Fibroblast of skin of left biceps (primary cell): ENCODE data around the gene CPB1.

Experiments used
- DNase-seq, 2 experiments: peaks; one replicate each; pipeline ENCODE4 v3.0.0-alpha.2; 2013; ENCODE audit warnings: low read depth in 2 of 2

Gene CPB1

DNA sequence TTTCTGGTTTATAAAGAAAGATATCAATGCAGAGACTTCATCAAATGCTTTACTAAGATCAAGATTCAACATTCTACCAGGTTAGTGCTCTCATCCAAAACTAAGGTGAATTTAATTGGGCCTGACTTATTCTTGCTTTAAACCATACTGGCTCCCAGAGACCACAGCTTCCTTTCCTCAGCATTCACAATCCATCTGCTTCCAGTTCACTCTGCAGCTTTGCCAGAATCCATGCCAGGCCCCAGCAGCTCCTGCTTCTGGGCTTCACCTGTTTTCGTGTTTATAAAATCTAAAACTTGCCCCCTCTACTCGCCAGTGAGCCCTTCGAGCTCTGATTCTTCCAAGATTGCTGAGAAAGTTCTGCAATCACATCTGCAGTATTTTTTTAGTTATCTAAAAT, 2.3 kb downstream of the CPB1 start:
- DNase-seq = no peak

DNA sequence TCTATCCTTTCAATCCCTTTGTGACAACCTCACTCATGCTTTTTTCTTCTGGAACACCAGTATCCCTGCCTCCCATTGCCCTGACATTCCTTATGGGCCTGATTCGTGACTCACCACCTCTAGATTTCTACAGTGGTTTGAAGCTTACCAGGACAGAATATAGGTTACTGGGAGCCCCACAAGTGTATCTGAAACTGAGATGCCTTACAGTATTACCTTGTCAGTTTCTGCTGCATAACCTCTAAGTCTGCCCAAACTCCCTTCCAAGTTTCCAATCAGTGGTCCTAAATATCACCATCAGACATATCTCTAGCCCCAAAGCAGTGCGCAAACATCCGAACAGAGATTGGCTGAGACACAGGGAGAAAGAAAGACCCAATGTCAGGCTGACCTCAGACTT, 5.6 kb downstream of the CPB1 start:
- no peak for DNase-seq

DNA sequence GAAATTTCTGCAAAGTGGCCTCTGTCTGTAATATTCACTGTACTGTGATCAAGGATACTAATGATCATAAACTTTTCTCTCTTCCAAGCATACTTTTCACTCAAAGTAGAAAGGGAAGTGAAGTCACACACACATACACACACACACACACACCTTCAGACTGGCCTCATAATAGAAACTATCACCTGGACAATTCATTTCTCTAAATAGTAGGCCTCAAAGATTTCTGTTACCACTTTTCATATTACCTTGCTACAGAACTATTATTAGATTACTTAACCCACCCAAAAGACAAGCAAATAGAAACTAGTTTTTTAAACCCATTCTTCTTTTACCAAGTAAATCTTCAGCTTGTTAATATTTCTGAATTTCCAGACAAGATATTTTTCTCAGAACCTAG, 12.2 kb downstream of the CPB1 start:
- no peak for DNase-seq

DNA sequence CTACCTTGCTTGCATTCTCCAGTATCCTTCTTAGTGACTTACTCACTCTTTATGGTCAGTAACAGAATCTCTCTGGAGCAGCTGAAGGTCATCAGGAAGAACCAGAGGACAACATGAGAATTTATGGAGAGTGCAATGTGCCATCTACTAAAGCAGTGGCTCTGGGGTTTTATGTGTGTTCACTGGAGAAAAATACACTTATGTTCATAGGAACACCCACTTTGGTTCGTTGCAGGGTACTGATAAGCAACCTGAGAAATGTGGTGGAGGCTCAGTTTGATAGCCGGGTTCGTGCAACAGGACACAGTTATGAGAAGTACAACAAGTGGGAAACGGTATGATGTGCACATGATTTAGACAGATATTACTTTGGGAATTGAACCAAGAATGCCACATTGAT, 12.8 kb downstream of the CPB1 start:
- no peak for DNase-seq

DNA sequence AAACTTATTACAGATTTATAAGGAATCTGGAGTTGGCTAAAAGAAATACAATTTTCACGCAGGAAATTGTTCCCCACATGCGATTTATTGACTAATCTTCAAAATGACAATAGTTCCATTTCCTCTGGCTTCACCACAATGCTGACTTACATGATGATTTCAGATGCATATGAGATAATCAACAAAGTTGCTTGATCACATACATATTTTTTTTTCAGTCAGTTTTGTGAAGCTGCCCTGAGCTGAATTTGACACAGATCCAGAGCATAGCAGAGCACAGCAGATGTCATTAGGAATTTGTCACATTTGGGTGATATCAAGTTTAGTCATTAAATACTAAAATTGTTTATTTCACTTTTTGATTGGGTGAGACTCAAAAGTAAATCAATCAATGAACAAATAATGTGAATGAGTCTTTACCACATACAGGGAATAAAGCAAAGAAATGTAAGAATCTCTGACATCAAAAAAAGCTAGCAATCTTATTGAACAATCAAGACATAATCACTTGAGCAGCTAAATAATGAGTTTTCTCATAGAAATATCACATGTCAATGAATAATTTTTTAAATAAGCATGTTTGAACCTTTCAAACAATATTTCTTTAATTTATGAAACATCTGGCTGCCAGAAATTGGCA, 18.3 kb downstream of the CPB1 start:
- no peak for DNase-seq

DNA sequence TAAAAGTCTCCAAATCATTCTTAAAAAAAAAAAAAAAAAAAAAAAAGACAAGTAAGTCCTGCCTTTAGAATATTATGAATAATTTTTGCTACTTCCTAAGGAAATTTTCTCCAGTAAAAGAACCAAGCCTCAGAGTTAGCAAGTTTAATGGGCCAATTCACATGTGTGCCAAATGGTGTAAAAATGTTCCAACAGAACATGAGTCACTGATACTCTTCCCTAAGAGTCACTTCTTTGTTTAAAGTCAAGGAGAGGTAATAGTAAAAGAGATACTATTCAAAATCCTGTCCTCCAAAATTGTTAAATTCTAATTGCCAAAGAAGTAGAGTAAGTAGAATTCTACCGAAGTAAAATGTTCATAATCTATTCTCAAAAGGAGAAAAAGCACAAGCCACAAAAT, 19.7 kb downstream of the CPB1 start:
- no peak for DNase-seq

DNA sequence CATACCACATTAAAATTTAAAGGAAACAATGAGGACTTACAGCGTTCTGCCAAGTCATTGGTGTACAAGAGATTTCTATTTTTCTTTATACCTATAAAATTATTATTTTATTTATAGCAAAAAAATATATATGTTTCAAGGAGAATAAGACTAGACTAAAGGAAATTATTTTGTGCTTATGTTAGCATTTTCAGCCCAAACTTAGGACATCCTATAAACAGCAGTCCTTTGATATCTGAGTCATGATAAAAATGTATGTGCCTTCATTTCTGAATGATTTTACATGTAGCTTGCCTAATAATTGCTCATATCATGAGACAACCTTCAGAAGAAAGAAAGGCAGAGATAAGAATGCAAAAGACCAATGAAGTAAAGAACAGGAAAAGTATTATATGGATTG, 20.8 kb downstream of the CPB1 start:
- no peak for DNase-seq

DNA sequence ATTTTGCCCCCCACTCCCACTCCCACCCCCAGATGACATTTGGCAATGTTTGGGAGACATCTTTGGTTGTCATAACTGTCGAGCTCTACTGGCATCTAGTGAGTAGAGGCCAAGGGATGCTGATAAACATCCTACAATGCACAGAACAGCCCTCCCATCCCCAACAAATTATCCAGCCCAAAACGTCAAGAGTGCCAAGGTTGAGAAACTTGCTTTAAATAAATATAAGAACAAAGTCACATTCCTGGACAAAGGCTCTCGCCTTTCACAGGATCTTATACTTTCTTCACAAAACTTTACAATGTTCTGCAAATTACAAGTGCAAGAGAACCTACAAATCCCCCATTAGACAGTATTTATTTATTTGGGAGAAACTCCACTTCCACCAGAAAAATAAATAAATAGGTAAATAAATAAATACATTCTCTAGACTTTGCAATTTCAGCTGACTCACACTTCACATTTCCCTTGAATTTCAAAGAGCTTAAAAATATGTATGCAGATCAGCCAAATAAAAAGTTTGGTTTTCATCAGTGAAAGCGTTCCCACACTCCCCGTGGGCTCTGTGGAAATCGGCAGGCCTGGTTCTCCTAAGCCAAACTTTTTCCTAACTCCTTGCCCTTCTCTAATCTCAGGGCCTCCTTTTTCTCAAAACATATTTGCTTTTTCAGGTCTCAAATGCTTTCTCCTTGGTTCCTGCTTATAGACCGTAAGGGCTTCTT, 24.8 kb downstream of the CPB1 start:
- DNase-seq = no peak

DNA sequence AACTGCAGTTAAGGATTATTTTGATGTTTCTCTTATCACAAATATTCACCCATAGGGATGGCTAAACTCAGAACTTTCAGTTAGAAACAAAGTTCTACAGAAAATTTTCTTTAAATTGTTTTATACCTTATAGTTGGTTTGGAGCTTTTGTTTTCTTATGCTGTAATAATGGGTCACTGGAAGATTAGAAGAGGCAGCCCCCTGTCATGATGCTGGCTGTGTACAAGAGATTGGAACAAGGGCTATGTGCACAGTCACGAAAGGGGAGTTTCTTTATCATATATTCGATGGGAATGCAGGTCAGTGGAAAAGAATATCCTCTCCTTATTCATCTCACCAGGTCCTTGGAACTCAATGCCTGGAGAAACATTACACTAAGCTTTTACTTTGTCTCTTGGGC, 25.5 kb downstream of the CPB1 start:
- no peak for DNase-seq

DNA sequence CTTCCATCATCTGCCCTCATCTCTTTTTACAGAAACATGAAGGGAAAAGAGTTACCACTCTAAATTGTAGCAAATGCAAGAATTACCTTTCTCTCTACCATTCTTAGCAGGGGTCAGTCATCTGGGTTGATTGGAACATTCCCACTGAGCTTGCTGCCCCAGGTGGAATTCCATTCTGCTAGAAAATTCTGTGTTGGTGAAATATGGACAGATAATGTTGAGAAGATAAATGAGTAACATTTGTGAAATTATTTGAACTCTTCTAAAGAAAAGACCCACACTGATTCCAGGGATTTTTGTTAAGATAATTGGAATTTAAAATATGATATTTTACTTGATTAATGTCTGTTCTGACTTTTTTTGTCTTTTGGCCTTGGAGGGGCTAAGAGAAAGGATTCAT, 26.4 kb downstream of the CPB1 start:
- DNase-seq = no peak

DNA sequence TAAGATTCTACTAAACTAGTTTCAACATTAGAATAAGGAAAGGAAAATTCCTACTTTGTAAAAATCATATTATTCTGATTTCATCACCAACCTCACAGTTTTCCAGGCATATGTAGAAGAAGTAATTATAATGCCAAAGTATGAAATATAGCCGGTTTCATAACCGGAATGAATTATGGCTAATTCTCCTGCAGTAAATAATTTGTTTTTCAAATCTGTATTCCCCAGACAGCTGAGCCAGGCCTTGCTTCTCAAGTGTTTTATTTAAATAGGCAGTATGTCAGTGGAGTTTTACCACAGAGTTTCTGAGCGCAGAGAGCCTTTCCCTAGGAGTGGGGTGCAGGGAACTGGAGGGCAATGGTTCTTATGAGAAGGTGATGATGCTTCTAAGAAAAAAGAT, 28.8 kb downstream of the CPB1 start:
- no peak for DNase-seq

DNA sequence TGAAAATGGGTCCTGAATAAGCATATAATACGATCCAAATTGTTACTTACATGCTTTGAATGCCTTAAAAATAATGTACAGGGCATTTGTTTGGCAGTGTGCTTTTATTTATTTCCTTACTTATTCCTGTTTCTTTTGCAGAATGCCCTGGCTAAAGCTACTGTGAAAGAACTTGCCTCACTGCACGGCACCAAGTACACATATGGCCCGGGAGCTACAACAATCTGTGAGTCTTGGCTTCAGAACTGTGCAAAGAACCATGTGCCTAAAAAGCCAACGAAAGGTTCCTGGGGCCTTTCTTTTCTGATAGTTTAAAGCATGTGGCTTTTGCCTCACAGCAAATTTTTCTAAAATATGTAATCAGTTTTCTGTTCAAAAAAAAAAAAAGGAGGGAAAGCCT, 29.7 kb downstream of the CPB1 start:
- no peak for DNase-seq

DNA sequence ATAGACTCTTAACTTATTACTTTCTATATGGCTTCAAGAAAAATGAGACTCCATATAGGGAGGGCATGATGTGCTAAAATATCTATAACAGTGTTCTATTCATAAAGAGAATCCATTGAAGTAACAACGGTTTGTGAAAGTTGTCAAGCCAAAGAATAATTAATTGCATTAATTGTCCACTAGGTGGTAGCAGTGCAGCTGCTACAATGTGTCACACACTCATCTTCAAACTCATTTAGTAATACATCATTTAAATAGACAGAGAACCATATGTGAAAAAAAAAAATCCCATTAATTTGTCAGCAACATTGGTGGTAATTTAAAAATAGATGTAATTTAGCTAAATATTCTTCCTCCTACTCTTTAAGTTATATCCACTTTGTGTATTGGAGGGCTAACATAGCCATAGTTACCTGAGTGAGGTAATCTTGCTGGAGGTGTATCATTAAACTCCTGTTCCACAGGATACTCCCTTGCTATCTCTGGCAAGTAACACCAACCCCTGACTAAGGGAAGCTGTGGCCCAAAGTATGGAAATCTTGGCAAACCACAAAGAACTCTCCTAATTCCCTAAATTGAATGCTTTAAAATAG, 33.8 kb downstream of the CPB1 start:
- no peak for DNase-seq

DNA sequence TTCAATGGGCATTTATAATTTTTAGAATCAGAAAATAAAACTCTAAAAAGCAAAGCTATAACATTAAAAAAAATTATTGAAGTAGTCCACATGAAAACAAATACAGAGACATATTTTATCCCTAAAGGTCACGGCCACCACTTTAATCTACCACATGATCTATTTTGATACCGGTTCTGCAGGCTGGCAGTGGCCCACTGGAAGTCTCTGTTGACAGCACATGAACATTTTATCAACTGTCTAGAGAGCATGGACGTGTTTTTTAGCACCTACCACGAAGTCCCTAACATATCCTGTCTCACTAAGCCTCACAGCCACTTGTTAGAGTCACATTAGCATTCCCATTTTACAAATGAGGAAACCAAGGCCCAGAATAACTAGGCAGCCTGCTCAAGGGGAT, 35.7 kb downstream of the CPB1 start:
- no peak for DNase-seq

DNA sequence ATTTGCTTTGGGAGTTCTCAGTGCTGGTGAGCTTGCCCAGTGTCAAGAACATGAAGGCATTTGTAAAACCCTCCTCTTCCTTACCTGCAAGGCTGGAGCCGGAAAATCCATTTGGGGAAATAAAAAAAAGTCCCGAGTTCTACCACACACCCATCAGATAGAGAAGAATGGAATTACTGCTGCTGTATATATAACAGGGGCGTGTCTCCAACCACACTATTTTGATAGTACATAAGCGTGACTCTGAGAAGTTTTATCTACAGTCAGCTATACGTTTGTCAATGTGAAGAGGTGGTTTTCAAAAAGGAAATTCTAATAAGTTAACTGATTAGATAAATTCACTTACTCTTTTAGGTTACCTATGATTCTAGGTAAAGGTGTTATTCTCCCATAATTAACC, 36.2 kb downstream of the CPB1 start:
- no peak for DNase-seq

DNA sequence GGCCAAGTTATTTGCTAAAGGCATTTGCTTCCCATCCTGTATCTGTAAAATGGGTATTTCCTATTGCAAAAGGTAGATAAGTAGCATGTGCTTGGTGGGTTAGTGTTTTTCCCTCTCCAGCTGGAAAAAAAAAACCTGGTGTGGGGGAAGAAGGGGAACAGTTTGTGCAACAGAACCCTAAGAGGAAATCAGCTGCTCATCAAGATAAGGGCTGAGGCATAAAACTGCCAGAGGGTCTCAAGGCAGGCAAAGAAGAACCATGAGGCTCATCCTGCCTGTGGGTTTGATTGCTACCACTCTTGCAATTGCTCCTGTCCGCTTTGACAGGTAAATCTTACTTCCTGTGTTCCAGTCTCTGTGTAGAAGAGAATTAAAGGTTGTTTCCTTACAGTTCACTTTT, 37.4 kb downstream of the CPB1 start, which contains the start of gene CPA3:
TSS of gene CPA3 (plus strand) at position 248 of the 400 bp plus-strand sequence. CDS start at position 260, 12 bp downstream.
- DNase-seq = no peak

DNA sequence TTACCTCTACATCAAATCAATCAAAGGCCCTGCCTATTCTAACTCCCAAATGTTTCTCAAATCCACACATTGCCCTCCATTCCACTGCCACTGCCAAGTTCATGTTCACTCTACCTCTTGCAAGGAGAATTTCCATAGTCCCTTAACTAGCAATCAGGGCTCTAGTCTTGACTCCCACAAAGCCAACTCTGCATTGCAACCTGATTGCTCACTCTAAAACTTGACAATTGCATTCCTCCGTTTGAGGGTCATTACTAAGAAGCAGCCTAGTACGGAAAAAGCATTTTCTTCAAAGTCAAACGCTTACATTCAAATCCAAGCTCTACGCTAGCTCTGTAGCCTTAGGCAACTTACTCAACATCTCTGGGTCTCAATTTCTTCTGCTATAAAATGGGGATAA, 38.6 kb downstream of the CPB1 start:
- peak; percentile 62 to 64 for DNase-seq

DNA sequence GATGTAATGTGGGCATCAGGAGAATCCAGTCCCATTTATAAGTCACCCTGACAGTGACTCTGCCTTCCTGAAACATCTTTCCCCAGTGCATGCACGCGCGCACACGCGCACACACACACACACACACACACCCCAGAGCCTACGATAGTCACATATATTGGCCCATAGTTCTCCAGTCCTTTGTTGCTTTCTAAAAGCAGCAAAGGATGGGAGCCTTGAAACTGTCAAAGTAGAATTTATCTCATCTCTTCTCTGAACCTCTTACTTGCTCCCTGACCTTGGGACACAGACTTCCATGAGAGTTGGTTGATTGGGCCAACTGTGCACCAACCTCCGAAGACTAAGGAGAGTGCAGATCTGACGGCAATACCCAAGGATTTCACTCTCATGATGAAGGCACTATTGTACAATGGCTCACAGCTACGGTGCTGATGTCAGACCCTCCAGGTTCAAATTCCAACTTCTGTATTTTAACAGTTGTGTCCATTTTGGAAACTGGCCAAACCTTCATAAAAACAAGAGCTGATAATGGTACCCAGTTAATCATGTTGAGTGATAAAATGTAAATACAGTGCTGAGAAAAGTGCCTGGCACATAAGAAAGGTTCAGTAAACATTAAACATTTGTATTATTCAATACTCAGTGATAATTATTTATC, 45.8 kb downstream of the CPB1 start:
- DNase-seq = no peak

DNA sequence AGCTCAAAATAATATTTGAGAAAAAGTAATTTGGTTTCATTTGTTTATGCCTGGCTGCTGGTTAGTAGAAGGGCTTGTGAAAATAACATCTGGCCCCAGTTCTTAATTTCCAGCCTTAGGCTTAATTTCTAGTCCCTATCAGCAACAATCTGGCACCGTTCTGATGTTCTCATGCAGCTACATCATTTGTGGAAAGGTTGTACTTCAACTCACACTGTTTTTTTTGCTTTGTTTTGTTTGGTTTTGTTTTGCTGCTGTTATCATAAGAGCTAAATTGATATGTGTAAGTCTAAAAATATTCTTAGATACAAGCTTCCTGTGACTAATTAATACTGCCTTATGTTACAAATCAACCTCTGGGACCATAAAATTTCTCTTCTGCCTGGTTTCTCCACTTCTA, 46.4 kb downstream of the CPB1 start:
- no peak for DNase-seq

DNA sequence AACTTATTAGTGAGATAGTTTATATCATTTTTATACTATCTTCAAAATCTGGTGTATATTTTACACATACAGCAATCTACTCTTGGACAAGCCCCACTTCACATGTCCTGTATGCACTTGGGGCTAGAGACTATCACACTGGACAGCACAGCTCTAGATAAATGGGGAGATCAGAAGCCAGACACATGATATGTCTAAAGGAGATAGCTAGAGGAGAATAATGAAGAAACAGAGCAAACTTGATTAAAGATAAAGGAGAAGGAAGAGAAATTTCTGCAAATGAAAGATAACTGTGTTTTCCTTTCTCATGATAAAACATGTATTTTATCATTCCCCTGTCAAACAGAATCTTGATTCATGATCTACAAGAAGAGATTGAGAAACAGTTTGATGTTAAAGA, 50.5 kb downstream of the CPB1 start:
- no peak for DNase-seq

DNA sequence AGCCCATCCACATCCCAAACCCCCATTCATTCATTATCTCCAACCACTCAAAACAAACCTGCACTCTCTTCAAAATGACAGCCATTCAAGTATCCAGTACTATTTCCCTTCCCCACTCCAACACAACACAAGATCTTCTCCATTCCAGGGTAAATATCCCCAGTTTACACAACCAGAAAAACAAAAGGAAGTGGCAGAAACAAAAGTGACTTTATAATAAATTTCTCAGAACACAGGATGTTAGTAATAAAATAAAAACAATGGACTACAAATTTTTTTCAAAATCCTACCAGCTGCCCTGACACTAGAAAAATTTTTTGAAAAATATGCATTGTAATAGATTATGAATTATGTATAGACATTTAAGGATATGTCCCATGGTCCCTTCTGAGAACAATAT, 51.6 kb downstream of the CPB1 start:
- no peak for DNase-seq

DNA sequence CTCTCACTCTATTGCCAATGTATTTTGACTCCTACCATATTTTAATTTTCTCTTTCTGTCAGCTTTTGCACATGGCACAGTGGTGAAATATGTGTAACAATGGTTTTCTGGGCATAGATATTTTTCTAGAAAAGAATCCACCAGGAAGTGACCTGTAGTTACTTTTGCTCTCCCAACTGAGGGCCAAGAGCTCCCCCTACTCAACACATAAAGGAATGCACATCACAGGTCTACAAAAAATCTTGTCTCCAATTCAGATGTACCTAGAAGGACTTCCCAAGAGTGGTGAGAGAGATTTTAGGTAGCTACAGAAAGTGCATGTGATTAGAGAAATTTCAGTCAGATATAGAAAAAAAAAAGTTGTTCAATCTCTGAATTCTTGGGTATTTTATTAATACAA, 53.1 kb downstream of the CPB1 start:
- no peak for DNase-seq

DNA sequence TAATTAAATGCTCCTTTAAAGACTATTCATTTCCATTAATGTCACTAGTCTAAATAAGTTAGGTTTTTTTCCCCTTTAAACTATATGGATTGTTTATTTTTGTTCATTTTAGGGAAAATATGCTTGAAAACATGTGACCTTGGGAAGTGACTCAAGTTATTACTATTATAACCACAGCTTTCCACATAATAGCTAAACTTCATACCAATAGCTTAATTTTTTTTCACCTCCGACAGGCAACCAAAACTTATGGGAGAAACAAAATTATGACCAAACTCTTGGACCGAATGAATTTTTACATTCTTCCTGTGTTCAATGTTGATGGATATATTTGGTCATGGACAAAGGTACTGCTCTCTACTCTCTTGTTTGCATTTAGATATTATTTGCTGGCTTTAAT, 53.7 kb downstream of the CPB1 start:
- DNase-seq = peak; percentile 35 to 53
